ENCODE measurements around the gene EZR. TPM values are rescaled to one million over a fixed set of nuclear protein-coding genes. Genes with fewer than 3 reads are reported as not detected.

EZR gene
- total and polyA plus RNA-seq, 2 of the 8 experiments (the other 6 are each of a cell fraction or from before 2014, with no cell fraction given): 122 to 286 TPM

DNA sequence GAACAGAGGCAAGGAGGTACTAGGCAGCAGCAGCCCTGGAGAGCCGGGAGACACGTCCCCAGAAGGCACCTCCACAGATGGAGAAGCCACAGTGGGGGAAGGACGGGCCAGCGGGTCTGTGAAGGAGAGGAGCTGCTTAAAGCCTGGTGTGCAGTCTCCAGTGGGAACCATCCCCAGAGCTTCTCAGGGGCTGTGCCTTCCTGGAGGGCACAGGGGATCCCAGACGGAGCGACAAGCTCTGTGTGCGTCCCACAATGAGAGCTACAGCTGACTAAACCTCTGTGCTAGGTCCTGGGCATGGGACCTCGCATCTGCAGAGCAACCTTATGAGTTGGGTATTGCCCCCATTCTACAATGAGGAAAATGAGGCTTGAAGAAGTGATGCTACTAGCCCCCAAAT, 50.7 kb downstream of the EZR start:
- peaks cover 55 to 91% (median 74%) of the 10 kb centered on the region in 4 experiments for H3K36me3 ChIP-seq (ENCODE audit: control insufficient read depth in 2 of 4, insufficient read depth in 4 of 4, low read length in 3 of 4)
- H3K9ac ChIP-seq (replicated peaks in 1 of 4; ENCODE audit: extremely low read depth in 1 of 4, low read depth in 3 of 4, low read length in 3 of 4): no peak overlapping the region
- no peak overlapping the region; the same call in 1 of the 2 replicates for H3K27ac ChIP-seq (ENCODE audit: low read depth, low read length)
- no peaks in the 10 kb centered on the region; the same call in 1 of the 2 replicates for H3K23me2 ChIP-seq (ENCODE audit: low read depth, low read length)
- H3K56ac ChIP-seq (replicated peaks; ENCODE audit: insufficient read length, low read depth, low read length): no peak overlapping the region
- H4K20me1 ChIP-seq (replicated peaks in 1 of 2; ENCODE audit: control insufficient read depth in 1 of 2, insufficient read depth in 2 of 2, low read length in 2 of 2): peaks cover 7 to 33% of the 10 kb centered on the region in 2 experiments
- no peak overlapping the region for H2BK5ac ChIP-seq (ENCODE audit: low read depth, low read length)
- 0 out of 4 replicates have a peak, but pooled peaks cover 0 to 5% of the 10 kb centered on the region in 2 experiments for H3K79me2 ChIP-seq (ENCODE audit: control insufficient read depth in 1 of 2, insufficient read depth in 2 of 2, low read length in 2 of 2)
- no peak overlapping the region for H2BK15ac ChIP-seq (ENCODE audit: low read length)
- H3K4me2 ChIP-seq (ENCODE audit: insufficient read depth in 1 of 2, low read depth in 2 of 2, low read length in 2 of 2): no peak overlapping the region
- no peak overlapping the region for H3K14ac ChIP-seq (ENCODE audit: insufficient read length)
- FAIRE-seq (no peak), DNase-seq (ENCODE audit: low read depth in 1 of 2, low spot score in 2 of 2) (no peak)
- no peaks in the 10 kb centered on the region for H3K9me3 ChIP-seq (ENCODE audit: insufficient read depth in 2 of 2, low read depth in 1 of 2, low read length in 1 of 2)
- POLR2A ChIA-PET (ENCODE audit: partially characterized antibody): interaction anchor here (0.6 to 9.0 kb wide), 10 partner anchors 10 to 232 kb away, joined by 3 to 75 read pairs (median 4); partner anchors contain the start of gene RSPH3
- no peak overlapping the region for H4K8ac ChIP-seq (ENCODE audit: extremely low read depth, insufficient read depth, low read length)
- no peak overlapping the region for H4K91ac ChIP-seq (replicated peaks; ENCODE audit: insufficient read length, low read length)
- no peaks in the 10 kb centered on the region for H3K27me3 ChIP-seq (replicated peaks in 1 of 4; ENCODE audit: control insufficient read depth in 3 of 4, extremely low read depth in 1 of 4, insufficient read depth in 3 of 4, low read length in 3 of 4)
- H3K4me3 ChIP-seq (ENCODE audit: extremely low read depth in 1 of 4, insufficient read depth in 2 of 4, low read depth in 3 of 4, low read length in 4 of 4): no peak overlapping the region
- peaks cover 0 to 5% (median 0%) of the 10 kb centered on the region in 4 experiments; a peak in 2 of 7 replicates for H3K4me1 ChIP-seq (replicated peaks in 1 of 4; ENCODE audit: control insufficient read depth in 3 of 4, insufficient read depth in 4 of 4, low read length in 3 of 4)
- CTCF ChIA-PET (ENCODE audit: partially characterized antibody): interaction anchor here (1.0 to 3.5 kb wide), 19 partner anchors 8 to 204 kb away, joined by 3 to 17 read pairs (median 5); no protein-coding TSS in a partner anchor
- no peak overlapping the region for H3K18ac ChIP-seq (ENCODE audit: extremely low read depth, low read length)
- H3K79me1 ChIP-seq (ENCODE audit: low read depth, low read length): peaks cover 6% of the 10 kb centered on the region; the same call in 1 of the 2 replicates
- no peak overlapping the region for H4K5ac ChIP-seq (ENCODE audit: insufficient read length, low read depth, low read length)
- H3K23ac ChIP-seq (ENCODE audit: insufficient read length): no peak overlapping the region
- H3K4ac ChIP-seq (replicated peaks; ENCODE audit: insufficient read length, low read depth, low read length): no peak overlapping the region
- H2BK12ac ChIP-seq (ENCODE audit: low read depth, low read length): no peak overlapping the region
- H2BK20ac ChIP-seq (ENCODE audit: low read length): no peak overlapping the region
- H2BK120ac ChIP-seq (replicated peaks; ENCODE audit: low read depth, low read length): no peak overlapping the region
- H2AFZ ChIP-seq (ENCODE audit: low read length): no peak overlapping the region
- 90% methylated on average over 8 of the region's 8 CpGs; no CpG with 5 or more reads in 1 of the 2 experiments for WGBS, 2 experiments (ENCODE audit: extremely low coverage in 1 of 2, insufficient coverage in 1 of 2, insufficient read length in 1 of 2, insufficient replicate concordance in 2 of 2, low coverage in 1 of 2, low lambda C conversion rate in 2 of 2, missing lambda C conversion rate in 1 of 2)
- no peak overlapping the region for H2AK5ac ChIP-seq (ENCODE audit: low read depth, low read length)
- TF ChIP-seq RBBP5 (IDR thresholded peaks at IDR 0.05; ENCODE audit: borderline replicate concordance, low read depth, low read length): no peak
- peak; percentile 27; the same call in 1 of the 2 replicates for TF ChIP-seq POLR2AphosphoS5 (IDR thresholded peaks at IDR 0.05; ENCODE audit: low read depth, low read length)
